OCI-LY3 (cell line): ENCODE measurements around the gene CDCA3.
A peak's percentile ranks its signal among the peaks of the same experiment; 100 is the strongest.

Source experiments
- H2AFZ ChIP-seq: fragments of 200-600, 300-600 bp; shearing (Covaris generic); 2 replicates; pipeline ENCODE4 v1.6.0; 2014; ENCODE audit warnings: antibody characterized with exemption, low read depth, low read length
- H3K27ac ChIP-seq: fragments of 200-600, 300-600 bp; sonication (generic); 2 replicates; pipeline ENCODE4 v1.5.1; 2014; ENCODE audit warnings: mild to moderate bottlenecking, low read length, moderate library complexity, mixed read lengths
- H3K27me3 ChIP-seq: fragments of 200-600, 300-600 bp; sonication (generic); 2 replicates; pipeline ENCODE4 v1.6.1; 2014; ENCODE audit warnings: low read depth, low read length, mixed read lengths
- H3K36me3 ChIP-seq: fragments of 200-600, 300-600 bp; sonication (generic); replicated peaks from 2 replicates; pipeline ENCODE3; 2014; ENCODE audit warnings: low read depth, low read length, mixed read lengths
- H3K4me1 ChIP-seq: fragments of 300-600, 200-600 bp; sonication (generic); 2 replicates; pipeline ENCODE4 v1.6.1; 2014; ENCODE audit warnings: low read length, mixed read lengths
- H3K4me2 ChIP-seq: fragments of 200-600, 300-600 bp; sonication (generic); 2 replicates; pipeline ENCODE4 v1.6.1; 2014; ENCODE audit warnings: low read length, mixed read lengths
- H3K4me3 ChIP-seq: fragments of 300-600, 200-600 bp; sonication (generic); 2 replicates; pipeline ENCODE4 v1.5.1; 2014; ENCODE audit warnings: antibody characterized with exemption, mild to moderate bottlenecking, low read length, moderate library complexity
- H3K79me2 ChIP-seq: fragments of 300-600, 200-600 bp; shearing (Covaris generic); 2 replicates; pipeline ENCODE4 v1.6.1; 2014; ENCODE audit warnings: mild to moderate bottlenecking, low read length, mixed read lengths
- H3K9ac ChIP-seq: fragments of 300-600, 200-600 bp; shearing (Covaris generic); 2 replicates; pipeline ENCODE4 v1.6.0; 2014; ENCODE audit warnings: mild to moderate bottlenecking, low read length, moderate library complexity
- H3K9me3 ChIP-seq: fragments of 200-600, 300-600 bp; shearing (Covaris generic); 2 replicates; pipeline ENCODE4 v1.6.1; 2014; ENCODE audit warnings: low read length, mixed read lengths; ENCODE audit not compliant: insufficient read depth
- H4K20me1 ChIP-seq: fragments of 200-600, 300-600 bp; sonication (generic); 2 replicates; pipeline ENCODE4 v1.6.1; 2016; ENCODE audit warnings: low read length, mixed read lengths; ENCODE audit not compliant: insufficient read depth
- EZH2phosphoT487 ChIP-seq: fragments of 200-600 bp; shearing (Covaris generic); IDR thresholded peaks from 2 replicates; pipeline ENCODE4 v1.6.1; 2018; ENCODE audit warnings: antibody characterized with exemption, mixed run types, low read depth
- TF ChIP-seq, protein P1 (sequence below): fragments of 200-600, 300-600 bp; sonication (generic); IDR thresholded peaks from 2 replicates; pipeline ENCODE4 v1.5.1; 2014; ENCODE audit warnings: antibody characterized with exemption, low read length, low read depth

CDCA3 gene

DNA sequence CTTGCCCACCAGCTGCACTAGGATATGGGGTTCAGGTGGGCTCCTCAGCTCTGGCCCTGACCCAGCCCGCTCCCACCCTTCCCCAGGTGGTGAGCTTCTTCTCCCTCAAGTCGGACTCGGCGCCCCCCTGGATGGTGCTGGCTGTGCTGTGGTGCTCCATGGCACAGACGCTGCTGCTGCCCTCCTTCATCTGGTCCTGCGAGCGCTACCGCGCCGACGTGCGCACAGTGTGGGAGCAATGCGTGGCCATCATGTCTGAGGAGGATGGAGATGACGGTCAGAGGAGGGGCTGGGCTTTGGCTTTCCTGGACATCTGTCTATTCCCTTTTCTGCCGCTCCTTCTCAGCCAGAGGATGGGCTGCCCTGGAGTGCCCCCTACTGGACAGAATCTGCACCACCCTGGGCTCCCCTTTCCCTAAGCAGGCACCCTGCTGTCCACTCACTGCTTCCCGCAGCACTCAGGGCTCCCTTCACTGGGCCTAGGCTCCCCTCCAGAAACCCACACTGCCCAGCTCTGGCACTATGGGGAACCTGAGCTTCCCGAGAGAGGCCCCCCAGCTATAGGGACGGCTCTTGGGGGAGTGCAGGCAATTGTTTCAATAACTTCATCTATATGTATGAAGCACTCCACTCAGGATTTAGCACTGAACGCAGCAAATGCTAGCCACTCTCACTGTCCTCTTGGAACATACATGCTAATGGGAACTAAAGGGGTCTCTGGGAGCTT lies 25.5 kb downstream of the CDCA3 start:
- H3K4me3 ChIP-seq, result no peak overlapping the region

DNA sequence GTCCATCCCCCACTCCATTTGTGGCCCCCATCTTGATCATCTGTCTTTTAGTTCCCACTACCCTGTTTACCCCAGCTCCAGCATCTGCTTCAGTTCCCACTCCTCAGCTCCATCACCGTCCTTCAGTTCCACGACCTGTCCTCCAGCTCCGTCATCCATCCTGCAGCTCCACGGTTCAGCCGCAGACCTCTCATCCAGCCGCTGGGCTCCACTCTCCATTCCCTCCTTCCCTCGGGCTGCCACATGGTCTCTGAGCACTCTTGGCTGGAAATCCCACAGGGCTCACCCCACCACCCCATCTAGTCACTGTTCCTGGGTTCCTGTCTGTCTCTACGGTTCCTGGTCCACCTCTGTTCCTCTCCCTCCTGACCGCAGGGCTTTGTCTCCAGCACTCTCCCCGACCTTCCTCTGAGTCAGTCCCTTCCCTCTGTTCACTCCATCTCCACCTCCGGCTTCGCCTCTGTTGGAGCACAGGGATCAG lies 26.1 kb downstream of the CDCA3 start:
- no peak for TF ChIP-seq EZH2phosphoT487
- TF ChIP-seq, protein P1, sequence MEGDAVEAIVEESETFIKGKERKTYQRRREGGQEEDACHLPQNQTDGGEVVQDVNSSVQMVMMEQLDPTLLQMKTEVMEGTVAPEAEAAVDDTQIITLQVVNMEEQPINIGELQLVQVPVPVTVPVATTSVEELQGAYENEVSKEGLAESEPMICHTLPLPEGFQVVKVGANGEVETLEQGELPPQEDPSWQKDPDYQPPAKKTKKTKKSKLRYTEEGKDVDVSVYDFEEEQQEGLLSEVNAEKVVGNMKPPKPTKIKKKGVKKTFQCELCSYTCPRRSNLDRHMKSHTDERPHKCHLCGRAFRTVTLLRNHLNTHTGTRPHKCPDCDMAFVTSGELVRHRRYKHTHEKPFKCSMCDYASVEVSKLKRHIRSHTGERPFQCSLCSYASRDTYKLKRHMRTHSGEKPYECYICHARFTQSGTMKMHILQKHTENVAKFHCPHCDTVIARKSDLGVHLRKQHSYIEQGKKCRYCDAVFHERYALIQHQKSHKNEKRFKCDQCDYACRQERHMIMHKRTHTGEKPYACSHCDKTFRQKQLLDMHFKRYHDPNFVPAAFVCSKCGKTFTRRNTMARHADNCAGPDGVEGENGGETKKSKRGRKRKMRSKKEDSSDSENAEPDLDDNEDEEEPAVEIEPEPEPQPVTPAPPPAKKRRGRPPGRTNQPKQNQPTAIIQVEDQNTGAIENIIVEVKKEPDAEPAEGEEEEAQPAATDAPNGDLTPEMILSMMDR, result no peak
- H3K79me2 ChIP-seq, result no peaks in the 10 kb centered on the region
- no peak overlapping the region for H3K27ac ChIP-seq
- H3K27me3 ChIP-seq, result peaks cover 36% of the 10 kb centered on the region
- no peak overlapping the region for H3K4me3 ChIP-seq
- no peaks in the 10 kb centered on the region for H4K20me1 ChIP-seq
- H3K9me3 ChIP-seq, result no peaks in the 10 kb centered on the region
- no peaks in the 10 kb centered on the region for H3K36me3 ChIP-seq
- H3K4me1 ChIP-seq, result peaks cover 8% of the 10 kb centered on the region
- H3K4me2 ChIP-seq, result no peak overlapping the region
- H3K9ac ChIP-seq, result no peak overlapping the region
- H2AFZ ChIP-seq, result no peak overlapping the region

More for the DNA sequence above, 25.5 kb downstream of the CDCA3 start:
- no peak overlapping the region; the same call in 1 of the 2 replicates for H3K4me2 ChIP-seq
- H3K27ac ChIP-seq, result no peak overlapping the region
- no peaks in the 10 kb centered on the region for H4K20me1 ChIP-seq
- TF ChIP-seq, protein P1, result peak; percentile 82
- no peak for TF ChIP-seq EZH2phosphoT487
- no peak overlapping the region for H2AFZ ChIP-seq
- H3K27me3 ChIP-seq, result peaks cover 35% of the 10 kb centered on the region
- H3K9ac ChIP-seq, result no peak overlapping the region
- H3K9me3 ChIP-seq, result no peaks in the 10 kb centered on the region
- peaks cover 11% of the 10 kb centered on the region for H3K4me1 ChIP-seq
- no peaks in the 10 kb centered on the region for H3K79me2 ChIP-seq
- no peaks in the 10 kb centered on the region for H3K36me3 ChIP-seq

DNA sequence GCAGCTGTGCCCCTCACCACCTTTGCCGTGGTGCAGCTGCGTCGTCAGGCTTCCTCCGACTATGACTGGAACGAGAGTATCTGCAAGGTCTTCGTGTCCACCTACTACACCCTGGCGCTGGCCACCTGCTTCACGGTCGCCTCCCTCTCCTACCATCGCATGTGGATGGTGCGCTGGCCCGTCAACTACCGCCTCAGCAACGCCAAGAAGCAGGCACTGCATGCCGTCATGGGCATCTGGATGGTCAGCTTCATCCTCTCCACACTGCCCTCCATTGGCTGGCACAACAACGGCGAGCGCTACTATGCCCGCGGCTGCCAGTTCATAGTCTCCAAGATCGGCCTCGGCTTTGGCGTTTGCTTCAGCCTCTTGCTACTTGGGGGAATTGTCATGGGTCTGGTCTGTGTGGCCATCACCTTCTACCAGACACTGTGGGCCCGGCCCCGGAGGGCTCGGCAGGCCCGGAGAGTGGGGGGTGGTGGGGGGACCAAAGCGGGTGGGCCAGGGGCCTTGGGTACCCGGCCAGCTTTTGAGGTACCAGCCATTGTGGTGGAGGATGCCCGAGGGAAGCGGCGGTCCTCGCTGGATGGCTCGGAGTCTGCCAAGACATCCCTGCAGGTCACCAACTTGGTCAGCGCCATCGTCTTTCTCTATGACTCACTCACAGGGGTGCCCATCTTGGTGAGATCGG lies 26.9 kb downstream of the CDCA3 start:
- H3K79me2 ChIP-seq, result no peaks in the 10 kb centered on the region
- H3K4me1 ChIP-seq, result peaks cover 6% of the 10 kb centered on the region
- H3K4me3 ChIP-seq, result no peak overlapping the region
- H3K4me2 ChIP-seq, result no peak overlapping the region
- H3K36me3 ChIP-seq, result no peaks in the 10 kb centered on the region
- no peak overlapping the region for H3K9ac ChIP-seq
- H3K27ac ChIP-seq, result no peak overlapping the region
- H2AFZ ChIP-seq, result no peak overlapping the region
- TF ChIP-seq, protein P1, result no peak
- no peak for TF ChIP-seq EZH2phosphoT487
- H3K9me3 ChIP-seq, result no peaks in the 10 kb centered on the region
- H3K27me3 ChIP-seq, result peaks cover 42% of the 10 kb centered on the region
- H4K20me1 ChIP-seq, result no peaks in the 10 kb centered on the region
